ENCODE measurements around the gene GPRIN3. TPM values are rescaled to one million over a fixed set of nuclear protein-coding genes. Genes with fewer than 3 reads are reported as not detected.

GPRIN3 gene
- total and polyA plus RNA-seq, 10 of the 15 experiments (the other 5 are each of a cell fraction or from before 2014, with no cell fraction given): under 0.01 to 0.05 (median 0.01) TPM; not detected in 6

DNA sequence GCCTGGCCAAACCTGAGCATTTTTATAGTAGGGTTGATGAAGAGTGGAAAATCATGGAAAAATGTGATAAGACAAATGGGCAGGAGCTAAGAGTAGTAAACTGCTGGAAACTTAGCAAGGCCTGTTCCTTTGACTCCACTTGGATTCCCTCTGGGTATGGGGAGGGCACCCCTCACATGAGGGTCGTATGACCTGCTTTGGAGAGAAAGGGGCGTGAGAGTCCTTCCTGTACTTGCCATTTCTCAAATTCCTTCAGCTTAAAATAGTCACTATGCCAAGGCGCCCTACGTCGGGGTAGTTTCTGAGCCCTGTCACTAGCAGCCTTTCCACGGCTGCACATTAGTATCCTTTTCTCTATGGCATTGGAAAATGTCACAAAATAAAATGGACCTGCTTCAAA is 49.1 kb downstream of the GPRIN3 start:
- H4K20me1 ChIP-seq (ENCODE audit: control insufficient read depth, insufficient read depth): no peaks in the 10 kb centered on the region
- H3K79me2 ChIP-seq (ENCODE audit: control insufficient read depth, insufficient read depth, low read length): no peaks in the 10 kb centered on the region
- no peak overlapping the region for H3K4me3 ChIP-seq
- ChIA-PET CTCF (interaction anchor here (0.9 to 1.7 kb wide), 5 partner anchors 10 to 177 kb away, joined by 3 to 5 read pairs (median 3); no protein-coding TSS in a partner anchor), SMC1A (ENCODE audit: uncharacterized antibody, unreplicated experiment) (interaction anchor here (0.9 to 2.0 kb wide), 4 partner anchors 11 to 40 kb away, joined by 3 to 6 read pairs (median 4); no protein-coding TSS in a partner anchor), POLR2A (no interaction called here), RAD21 (ENCODE audit: unreplicated experiment) (interaction anchor here (1.0 to 1.2 kb wide), 2 partner anchors 40 to 43 kb away, joined by 3 read pairs; no protein-coding TSS in a partner anchor)
- FAIRE-seq (no peak), DNase-seq (ENCODE audit: low read depth, low spot score) (no peak), ATAC-seq (no peak)
- TF ChIP-seq TAF1 (IDR thresholded peaks at IDR 0.05; ENCODE audit: borderline replicate concordance, low read depth, low read length) (no peak), ZZZ3 (IDR thresholded peaks at IDR 0.05; ENCODE audit: control insufficient read depth, insufficient read length, low read depth) (no peak), HDAC6 (IDR thresholded peaks at IDR 0.05; ENCODE audit: unreplicated experiment) (no peak), HDGF (IDR thresholded peaks at IDR 0.05) (no peak), IRF4 (IDR thresholded peaks at IDR 0.05; ENCODE audit: low read depth, low read length) (no peak), RAD51 (IDR thresholded peaks at IDR 0.05) (no peak), RFX5 (IDR thresholded peaks at IDR 0.05; ENCODE audit: low read depth, low read length) (no peak), SMARCA5 (IDR thresholded peaks at IDR 0.05) (no peak), NR2C2 (IDR thresholded peaks at IDR 0.05; ENCODE audit: borderline replicate concordance, control insufficient read depth, insufficient read length, low read depth) (no peak), RAD21 (IDR thresholded peaks at IDR 0.05; ENCODE audit: insufficient read depth, low read depth, low read length) (no peak), YY1 (IDR thresholded peaks at IDR 0.05; ENCODE audit: low read depth, low read length) (no peak), GATAD2B (conservative IDR thresholded peaks at IDR 0.05; ENCODE audit: low read depth) (no peak)
- TF ChIP-seq, protein P1, sequence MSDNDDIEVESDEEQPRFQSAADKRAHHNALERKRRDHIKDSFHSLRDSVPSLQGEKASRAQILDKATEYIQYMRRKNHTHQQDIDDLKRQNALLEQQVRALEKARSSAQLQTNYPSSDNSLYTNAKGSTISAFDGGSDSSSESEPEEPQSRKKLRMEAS (IDR thresholded peaks at IDR 0.05; ENCODE audit: low read depth, low read length): no peak
- TF ChIP-seq, protein P2, sequence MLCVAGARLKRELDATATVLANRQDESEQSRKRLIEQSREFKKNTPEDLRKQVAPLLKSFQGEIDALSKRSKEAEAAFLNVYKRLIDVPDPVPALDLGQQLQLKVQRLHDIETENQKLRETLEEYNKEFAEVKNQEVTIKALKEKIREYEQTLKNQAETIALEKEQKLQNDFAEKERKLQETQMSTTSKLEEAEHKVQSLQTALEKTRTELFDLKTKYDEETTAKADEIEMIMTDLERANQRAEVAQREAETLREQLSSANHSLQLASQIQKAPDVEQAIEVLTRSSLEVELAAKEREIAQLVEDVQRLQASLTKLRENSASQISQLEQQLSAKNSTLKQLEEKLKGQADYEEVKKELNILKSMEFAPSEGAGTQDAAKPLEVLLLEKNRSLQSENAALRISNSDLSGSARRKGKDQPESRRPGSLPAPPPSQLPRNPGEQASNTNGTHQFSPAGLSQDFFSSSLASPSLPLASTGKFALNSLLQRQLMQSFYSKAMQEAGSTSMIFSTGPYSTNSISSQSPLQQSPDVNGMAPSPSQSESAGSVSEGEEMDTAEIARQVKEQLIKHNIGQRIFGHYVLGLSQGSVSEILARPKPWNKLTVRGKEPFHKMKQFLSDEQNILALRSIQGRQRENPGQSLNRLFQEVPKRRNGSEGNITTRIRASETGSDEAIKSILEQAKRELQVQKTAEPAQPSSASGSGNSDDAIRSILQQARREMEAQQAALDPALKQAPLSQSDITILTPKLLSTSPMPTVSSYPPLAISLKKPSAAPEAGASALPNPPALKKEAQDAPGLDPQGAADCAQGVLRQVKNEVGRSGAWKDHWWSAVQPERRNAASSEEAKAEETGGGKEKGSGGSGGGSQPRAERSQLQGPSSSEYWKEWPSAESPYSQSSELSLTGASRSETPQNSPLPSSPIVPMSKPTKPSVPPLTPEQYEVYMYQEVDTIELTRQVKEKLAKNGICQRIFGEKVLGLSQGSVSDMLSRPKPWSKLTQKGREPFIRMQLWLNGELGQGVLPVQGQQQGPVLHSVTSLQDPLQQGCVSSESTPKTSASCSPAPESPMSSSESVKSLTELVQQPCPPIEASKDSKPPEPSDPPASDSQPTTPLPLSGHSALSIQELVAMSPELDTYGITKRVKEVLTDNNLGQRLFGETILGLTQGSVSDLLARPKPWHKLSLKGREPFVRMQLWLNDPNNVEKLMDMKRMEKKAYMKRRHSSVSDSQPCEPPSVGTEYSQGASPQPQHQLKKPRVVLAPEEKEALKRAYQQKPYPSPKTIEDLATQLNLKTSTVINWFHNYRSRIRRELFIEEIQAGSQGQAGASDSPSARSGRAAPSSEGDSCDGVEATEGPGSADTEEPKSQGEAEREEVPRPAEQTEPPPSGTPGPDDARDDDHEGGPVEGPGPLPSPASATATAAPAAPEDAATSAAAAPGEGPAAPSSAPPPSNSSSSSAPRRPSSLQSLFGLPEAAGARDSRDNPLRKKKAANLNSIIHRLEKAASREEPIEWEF (IDR thresholded peaks at IDR 0.05; ENCODE audit: insufficient replicate concordance, low read depth, low read length): no peak
- no peaks in the 10 kb centered on the region for H3K4me1 ChIP-seq (ENCODE audit: control insufficient read depth, insufficient read depth, low read length)
- BruUV-seq (replicated peaks): no TSS peak
- H3K9me3 ChIP-seq (replicated peaks; ENCODE audit: control insufficient read depth, insufficient read depth, low read length): no peaks in the 10 kb centered on the region
- no peak overlapping the region for H3K4me2 ChIP-seq (ENCODE audit: control insufficient read depth, insufficient read depth)
- H3K36me3 ChIP-seq (ENCODE audit: control insufficient read depth in 2 of 2, insufficient read depth in 2 of 2, low read length in 1 of 2): no peaks in the 10 kb centered on the region
- H2AFZ ChIP-seq (ENCODE audit: control insufficient read depth, low read depth, low read length): no peak overlapping the region
- H3K27me3 ChIP-seq (replicated peaks in 1 of 2; ENCODE audit: control insufficient read depth in 2 of 2, insufficient read depth in 2 of 2, low read length in 1 of 2): no peaks in the 10 kb centered on the region; a peak in 2 of 4 replicates
- H3K27ac ChIP-seq (ENCODE audit: control insufficient read depth, insufficient read depth): no peak overlapping the region
- H3K9ac ChIP-seq (ENCODE audit: control insufficient read depth, insufficient read depth, low read length): no peak overlapping the region
- in situ Hi-C loops (cut with MboI): loop anchor here (10.0 kb wide), 1 partner anchor 176 kb away; no protein-coding TSS in a partner anchor
- intact Hi-C loops (cut with micrococcal nuclease; ENCODE audit: unreplicated experiment): loop anchor here (5.0 kb wide), 1 partner anchor 649 kb away; no protein-coding TSS in a partner anchor
- WGBS (ENCODE audit: insufficient coverage, insufficient replicate concordance, low lambda C conversion rate, missing lambda C conversion rate): 34% methylated on average over 6 of the region's 6 CpGs
